HG03378 (cell line): ENCODE data around the gene RADX.
"Not testable (repeated sequence)": the region's sequence is repeated elsewhere in the genome, so short reads cannot be mapped to it uniquely, and the experiment has no call there.

ENCODE experiments used
- ATAC-seq: cut with Tn5 transposase; IDR thresholded peaks from one replicate; pipeline ENCODE4 v1.9.1; 2021; ENCODE audit warnings: mild to moderate bottlenecking, moderate library complexity; ENCODE audit not compliant: unreplicated experiment

Gene RADX, protein sequence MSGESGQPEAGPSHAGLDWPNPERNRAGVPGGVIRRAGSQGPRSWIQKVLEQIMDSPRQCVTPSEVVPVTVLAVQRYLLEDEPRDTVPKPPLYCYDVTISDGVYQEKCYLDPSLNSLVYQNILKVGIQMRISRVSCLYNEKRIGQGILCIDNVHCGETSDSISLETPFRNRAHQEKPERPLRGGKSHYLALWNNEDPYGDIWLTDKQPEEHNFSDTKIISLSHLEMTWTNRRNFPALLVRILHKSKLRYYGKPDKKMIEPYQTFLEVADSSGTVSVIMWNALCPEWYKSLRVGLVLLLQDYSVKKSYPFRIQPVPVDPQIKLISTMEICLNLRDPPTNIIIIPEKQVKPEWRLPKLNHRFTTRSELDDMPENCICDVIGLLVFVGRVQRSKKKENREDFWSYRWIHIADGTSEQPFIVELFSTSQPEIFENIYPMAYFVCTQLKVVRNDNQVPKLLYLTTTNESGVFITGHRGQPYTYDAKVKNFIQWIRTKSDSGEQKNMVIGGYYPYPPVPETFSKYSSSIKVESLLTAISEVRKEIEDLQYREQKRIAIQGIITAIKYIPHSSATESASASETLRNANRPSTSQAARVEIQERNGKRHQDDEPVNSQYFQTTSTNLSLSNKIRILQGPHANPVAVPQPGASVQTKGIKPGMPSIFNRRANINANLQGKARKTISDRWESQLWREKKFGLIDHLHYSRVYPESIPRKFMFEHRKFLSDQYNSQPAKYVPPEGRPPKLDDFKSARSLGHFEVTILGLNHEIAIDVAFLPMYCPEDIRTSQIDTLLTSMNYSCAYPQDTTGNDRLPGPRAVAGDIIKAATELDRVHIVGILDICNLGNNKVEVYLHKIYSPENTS

DNA sequence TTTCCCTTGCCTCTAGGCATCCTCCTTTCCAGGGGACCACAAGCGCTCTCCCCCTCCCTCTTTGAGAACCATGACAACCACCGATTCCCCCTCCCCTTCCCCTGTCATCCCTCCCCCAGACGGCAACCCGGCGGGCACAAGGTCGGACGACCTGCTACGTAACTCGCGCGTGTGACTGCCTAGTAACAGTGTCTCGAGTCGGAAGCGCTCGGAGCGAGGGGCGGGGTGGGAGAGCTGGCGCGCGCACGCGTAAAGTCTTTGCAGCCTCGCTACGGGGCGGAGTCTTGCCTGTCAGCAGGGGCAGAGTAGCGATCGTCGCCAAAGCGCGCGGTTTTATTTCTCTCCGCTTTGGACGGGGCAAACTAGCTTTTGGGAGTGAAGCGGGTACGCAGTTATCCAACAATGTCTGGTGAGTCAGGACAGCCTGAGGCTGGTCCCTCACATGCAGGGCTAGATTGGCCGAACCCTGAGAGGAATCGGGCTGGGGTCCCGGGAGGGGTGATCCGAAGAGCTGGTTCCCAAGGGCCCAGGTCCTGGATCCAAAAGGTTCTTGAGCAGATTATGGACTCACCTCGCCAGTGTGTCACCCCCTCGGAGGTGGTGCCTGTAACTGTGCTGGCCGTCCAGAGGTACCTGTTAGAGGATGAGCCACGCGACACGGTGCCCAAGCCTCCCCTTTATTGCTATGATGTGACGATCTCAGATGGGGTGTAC lies at the start of gene RADX:
TSS of gene RADX (plus strand) at position 300 of the 714 bp plus-strand sequence. CDS start at position 403, 103 bp downstream.
- peak; percentile 89 for ATAC-seq

- no peak for ATAC-seq
Measured at GRCh38 chrX:106564986-106565385, 46.8 kb upstream of the RADX start.

- ATAC-seq, result no peak
Measured at GRCh38 chrX:106566362-106566761, 45.4 kb upstream of the RADX start.

- no peak for ATAC-seq
Measured at GRCh38 chrX:106581856-106582255, 29.9 kb upstream of the RADX start.

- no peak for ATAC-seq
Measured at GRCh38 chrX:106585478-106585877, 26.3 kb upstream of the RADX start.

DNA sequence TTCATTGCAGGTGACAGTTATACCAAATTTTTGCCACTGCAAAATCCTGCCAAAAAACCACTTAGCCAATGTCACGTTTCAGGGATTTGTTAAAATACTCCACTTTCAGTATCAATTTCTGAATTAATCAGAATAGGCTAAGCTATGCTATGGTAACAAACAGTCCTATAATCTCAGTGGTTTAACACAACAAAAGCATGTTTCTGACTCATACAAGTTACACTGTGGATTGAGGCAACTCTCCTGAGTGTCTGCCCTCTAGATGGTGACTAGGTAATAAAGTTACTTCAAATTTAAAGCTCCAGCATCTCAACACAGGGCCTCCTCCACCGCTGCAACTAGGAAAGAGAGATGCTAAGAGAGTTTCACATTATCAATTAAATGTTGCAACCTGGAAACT lies 23.0 kb upstream of the RADX start:
- no peak for ATAC-seq

DNA sequence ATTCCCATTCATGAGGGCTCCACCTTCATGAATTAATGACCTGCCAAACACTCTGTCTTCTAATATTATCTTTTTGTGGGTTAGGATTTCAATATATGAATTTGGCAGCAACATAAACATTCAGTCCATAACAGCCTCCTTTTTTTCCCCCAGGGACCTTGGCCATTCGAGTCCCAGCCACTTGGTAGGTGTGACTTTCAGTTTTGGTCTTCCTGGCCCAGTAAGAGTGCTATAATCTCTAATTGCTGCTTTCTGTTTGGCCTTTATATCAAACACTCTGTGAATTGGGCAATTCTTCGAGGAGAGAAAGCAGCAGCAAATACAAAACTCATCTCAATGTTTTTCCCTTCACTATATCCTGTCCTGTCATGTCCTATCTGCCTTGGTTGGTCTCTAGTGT lies 12.4 kb upstream of the RADX start:
- no peak for ATAC-seq

DNA sequence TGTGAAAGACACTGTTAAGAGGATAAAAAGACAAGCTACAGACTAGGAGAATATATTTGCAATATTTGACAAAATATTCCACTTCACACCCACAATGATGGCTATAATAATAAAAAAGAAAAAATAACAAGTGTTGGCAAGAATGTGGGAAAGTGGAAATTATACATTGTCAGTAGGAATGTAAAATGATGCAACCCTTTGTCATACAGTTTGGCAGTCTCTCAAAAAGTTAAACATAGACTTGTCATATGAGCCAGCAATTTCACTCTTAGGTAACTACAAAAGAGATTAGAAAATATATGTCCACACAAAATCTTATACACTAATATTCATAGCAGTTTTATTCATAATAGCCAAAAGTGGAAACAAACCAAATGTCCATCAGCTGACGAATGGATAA lies 5.2 kb upstream of the RADX start:
- no peak for ATAC-seq

GRCh38 chrX:106608016-106608415 lies 3.8 kb upstream of the RADX start:
- no peak for ATAC-seq

DNA sequence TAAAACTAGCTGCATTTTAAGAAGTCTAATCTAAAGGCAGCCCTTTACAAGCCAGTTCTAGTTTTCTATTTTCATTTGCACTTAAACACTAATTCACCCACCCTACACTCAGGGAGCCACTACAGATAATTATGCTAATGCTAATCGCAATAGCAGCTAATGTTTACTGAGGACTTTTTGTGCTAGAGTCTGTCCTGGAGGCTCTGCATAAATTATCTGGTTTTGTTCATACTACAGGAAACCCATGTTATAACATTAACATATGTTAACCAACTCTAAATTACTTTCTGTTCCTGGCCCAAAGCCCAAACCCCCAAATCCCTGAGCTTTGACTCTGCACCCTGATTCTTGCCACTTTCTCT lies 480 bp upstream of the RADX start:
- ATAC-seq, result peak; percentile 13

DNA sequence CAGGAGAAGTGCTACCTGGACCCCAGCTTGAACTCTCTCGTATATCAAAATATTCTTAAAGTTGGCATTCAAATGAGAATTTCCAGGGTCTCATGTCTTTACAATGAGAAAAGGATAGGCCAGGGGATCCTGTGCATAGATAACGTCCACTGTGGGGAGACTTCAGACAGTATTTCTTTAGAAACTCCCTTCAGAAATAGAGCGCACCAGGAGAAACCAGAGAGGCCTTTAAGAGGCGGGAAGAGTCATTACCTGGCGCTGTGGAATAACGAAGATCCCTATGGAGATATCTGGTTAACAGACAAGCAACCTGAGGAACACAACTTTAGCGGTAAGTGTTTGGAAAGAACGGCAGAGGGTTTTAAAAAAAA lies 600 bp downstream of the RADX start:
- peak; percentile 25 for ATAC-seq

DNA sequence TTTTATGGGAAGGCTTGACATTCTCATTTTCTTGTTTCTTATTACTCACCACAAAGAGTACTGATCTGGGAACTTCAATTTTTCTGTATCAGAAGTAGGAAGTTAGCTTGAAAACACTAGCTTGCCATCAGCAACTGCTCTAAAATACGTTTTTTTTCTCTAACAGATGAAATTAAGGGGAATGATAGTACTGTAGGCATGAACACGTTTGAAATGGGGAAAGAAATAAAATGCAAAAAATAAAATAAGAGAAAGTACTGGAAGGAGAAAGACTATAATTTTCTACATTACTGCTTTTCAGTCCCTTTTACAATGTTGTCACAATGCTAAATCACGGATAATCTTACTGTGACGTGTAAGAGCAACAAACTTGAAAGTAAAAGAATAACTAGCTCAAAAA lies 1.5 kb downstream of the RADX start:
- ATAC-seq, result no peak

DNA sequence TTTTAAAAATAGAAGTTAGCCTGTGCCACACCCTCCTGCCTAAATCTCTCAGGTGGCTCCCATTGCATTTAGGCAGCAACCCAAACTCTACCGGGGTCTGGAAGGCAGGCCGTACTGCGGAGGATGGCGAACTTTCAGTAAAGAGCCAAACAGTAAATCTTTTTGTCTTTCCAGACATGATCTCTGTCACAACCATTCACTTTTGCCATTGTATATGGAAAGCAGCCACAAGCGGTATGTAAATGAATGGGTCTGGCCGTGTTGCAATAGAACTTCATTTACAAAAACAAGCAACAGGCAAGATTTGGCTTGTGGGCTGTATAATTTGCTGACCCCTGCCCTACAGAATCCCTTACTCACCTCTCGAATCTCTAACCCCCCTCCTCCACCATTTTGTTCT lies 3.3 kb downstream of the RADX start:
- ATAC-seq, result no peak

- no peak for ATAC-seq
Measured at GRCh38 chrX:106619797-106620196, 8.0 kb downstream of the RADX start.

DNA sequence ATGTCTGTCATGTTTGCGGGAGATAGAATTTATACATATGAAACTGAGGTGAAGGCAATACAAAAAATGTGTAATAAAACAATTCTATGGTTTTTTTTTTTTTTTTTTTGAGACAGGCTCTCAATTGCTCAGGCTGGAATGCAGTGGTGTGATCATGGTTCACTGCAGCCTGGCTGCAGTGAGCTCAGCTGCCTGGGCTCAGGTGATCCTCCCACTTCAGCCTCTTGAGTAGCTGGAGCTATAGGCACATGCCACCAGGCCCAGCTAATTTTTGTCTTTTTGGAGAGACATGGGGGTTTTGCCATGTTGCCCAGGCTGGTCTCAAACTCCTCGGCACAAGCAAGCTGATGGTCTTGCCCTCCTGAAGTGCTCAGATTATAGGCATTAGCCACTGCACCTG lies 10.1 kb downstream of the RADX start:
- ATAC-seq, result no peak

DNA sequence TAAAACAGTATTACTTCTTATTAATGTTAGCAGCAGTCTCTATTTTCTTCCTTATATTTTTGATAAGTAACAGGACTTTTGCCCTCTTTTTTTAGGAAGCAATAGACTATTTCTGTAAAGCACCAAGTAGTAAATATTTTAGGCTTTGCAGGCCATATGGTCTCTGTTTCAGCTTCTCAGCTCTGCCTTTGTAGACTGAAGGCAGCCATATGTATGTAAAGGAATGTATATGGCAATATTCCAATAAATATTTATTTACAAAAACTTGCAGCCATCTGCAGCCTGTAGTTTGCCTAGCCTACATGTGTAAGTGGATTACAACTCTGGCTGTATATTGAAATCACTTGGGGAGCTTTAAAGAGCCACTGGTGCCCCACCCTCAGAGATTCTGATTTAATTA lies 15.0 kb downstream of the RADX start:
- ATAC-seq, result no peak

GRCh38 chrX:106631615-106632014 lies 19.8 kb downstream of the RADX start:
- ATAC-seq, result no peak

GRCh38 chrX:106649523-106650428 lies 38.0 kb downstream of the RADX start:
- peak; percentile 95 for ATAC-seq

DNA sequence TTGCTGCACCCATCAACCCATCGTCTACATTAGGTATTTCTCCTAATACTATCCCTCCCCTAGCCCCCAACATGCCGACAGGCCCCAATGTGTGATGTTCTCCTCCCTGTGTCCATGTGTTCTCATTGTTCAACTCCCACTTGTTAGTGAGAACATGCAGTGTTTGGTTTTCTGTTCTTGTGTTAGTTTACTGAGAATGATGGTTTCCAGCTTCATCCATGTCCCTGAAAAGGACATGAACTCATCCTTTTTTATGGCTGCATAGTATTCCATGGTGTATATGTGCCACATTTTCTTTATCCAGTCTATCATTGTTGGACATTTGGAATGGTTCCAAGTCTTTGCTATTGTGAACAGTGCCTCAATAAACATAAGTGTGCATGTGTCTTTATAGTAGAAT lies 41.8 kb downstream of the RADX start:
- ATAC-seq, result not testable (repeated sequence)

GRCh38 chrX:106670631-106671030 lies 58.9 kb downstream of the RADX start:
- no peak for ATAC-seq

- ATAC-seq, result no peak
Measured at GRCh38 chrX:106672527-106672926, 60.7 kb downstream of the RADX start.
